Mesothelial cell of epicardium (in vitro differentiated cells): ENCODE results near the gene SLC7A11. TPM values are rescaled to one million over a fixed set of nuclear protein-coding genes. Genes with fewer than 3 reads are reported as not detected.

Source experiments
- DNase-seq, 2 experiments: peaks; one replicate each; pipeline ENCODE4 v3.0.0; 2021; ENCODE audit warnings: low spot score in 2 of 2; ENCODE audit not compliant: unreplicated experiment in 2 of 2
- H3K27ac Mint-ChIP-seq: 2 replicates; pipeline ENCODE4 v1.8.0; 2021; ENCODE audit warnings: mixed read lengths
- H3K27me3 Mint-ChIP-seq: 2 replicates; pipeline ENCODE4 v1.8.0; 2021; ENCODE audit warnings: low read depth, mixed read lengths
- H3K36me3 Mint-ChIP-seq: 2 replicates; pipeline ENCODE4 v1.8.0; 2021; ENCODE audit warnings: mixed read lengths
- H3K4me1 Mint-ChIP-seq: 2 replicates; pipeline ENCODE4 v1.8.0; 2021; ENCODE audit warnings: mixed read lengths
- H3K4me3 Mint-ChIP-seq: 2 replicates; pipeline ENCODE4 v1.8.0; 2021; ENCODE audit warnings: mild to moderate bottlenecking, moderate library complexity, mixed read lengths
- H3K9me3 Mint-ChIP-seq: 2 replicates; pipeline ENCODE4 v1.8.0; 2021; ENCODE audit warnings: mixed read lengths
- CTCF ChIP-seq: fragments of 200-600 bp; sonication (generic); IDR thresholded peaks from one replicate; pipeline ENCODE4 v1.5.0; 2021; ENCODE audit warnings: antibody characterized with exemption; ENCODE audit not compliant: unreplicated experiment
- total RNA-seq: library from RNA; stranded (reverse); gene quantifications from 3 replicates; pipeline ENCODE4 v1.2.1, GENCODE V29; 2021

Gene SLC7A11
- 2.8 to 3.4 TPM (median 3.0 TPM) in 3 replicates for total RNA-seq

GRCh38 chr4:138242076-138242833 is at the start of gene SLC7A11:
TSS of gene SLC7A11 (minus strand) at chr4:138242349. CDS start at chr4:138242069, 280 bp downstream.
- no peaks in the 10 kb centered on the region for H3K27me3 Mint-ChIP-seq
- peak within 1 kb of the TSS; percentile 73 for H3K4me3 Mint-ChIP-seq
- peak in 1 of 2 experiments; percentile 52 for DNase-seq

GRCh38 chr4:138291431-138291830 is 49.3 kb upstream of the SLC7A11 start:
- Mint-ChIP-seq H3K4me3 (no peak overlapping the region), H3K9me3 (no peaks in the 10 kb centered on the region), H3K27ac (no peak overlapping the region), H3K36me3 (no peaks in the 10 kb centered on the region), H3K4me1 (peaks cover 6% of the 10 kb centered on the region), H3K27me3 (no peaks in the 10 kb centered on the region)
- no peak for TF ChIP-seq CTCF
- no peak for DNase-seq

More at GRCh38 chr4:138242076-138242833, at the start of gene SLC7A11:
- Mint-ChIP-seq H3K27ac (peak within 1 kb of the TSS; percentile 92), H3K9me3 (no peaks in the 10 kb centered on the region), H3K4me1 (peaks cover 30% of the 10 kb centered on the region), H3K36me3 (no peaks in the 10 kb centered on the region)
- TF ChIP-seq CTCF, result no peak

- Mint-ChIP-seq H3K4me3 (no peak overlapping the region), H3K27ac (no peak overlapping the region), H3K4me1 (peaks cover 6% of the 10 kb centered on the region), H3K9me3 (no peaks in the 10 kb centered on the region), H3K27me3 (no peaks in the 10 kb centered on the region), H3K36me3 (no peaks in the 10 kb centered on the region)
- no peak for DNase-seq
- TF ChIP-seq CTCF, result no peak
These were observed 48.7 kb upstream of the SLC7A11 start for GRCh38 chr4:138290805-138291204.

GRCh38 chr4:138279286-138279685 is 37.1 kb upstream of the SLC7A11 start:
- peaks cover 7% of the 10 kb centered on the region for H3K9me3 Mint-ChIP-seq
- no peak for TF ChIP-seq CTCF
- no peak overlapping the region for H3K4me3 Mint-ChIP-seq
- peaks cover 6% of the 10 kb centered on the region for H3K36me3 Mint-ChIP-seq
- DNase-seq, result no peak
- H3K27ac Mint-ChIP-seq, result no peak overlapping the region
- no peaks in the 10 kb centered on the region for H3K27me3 Mint-ChIP-seq
- H3K4me1 Mint-ChIP-seq, result peaks cover 5% of the 10 kb centered on the region

- no peaks in the 10 kb centered on the region for H3K27me3 Mint-ChIP-seq
- no peak overlapping the region for H3K27ac Mint-ChIP-seq
- TF ChIP-seq CTCF, result no peak
- H3K4me3 Mint-ChIP-seq, result no peak overlapping the region
- no peak for DNase-seq
- peaks cover 5% of the 10 kb centered on the region for H3K4me1 Mint-ChIP-seq
- H3K9me3 Mint-ChIP-seq, result peaks cover 3% of the 10 kb centered on the region
- H3K36me3 Mint-ChIP-seq, result peaks cover 2% of the 10 kb centered on the region
These were observed 35.0 kb upstream of the SLC7A11 start for GRCh38 chr4:138277133-138277532.
